A204.1 (cell line): ENCODE data around the gene PARD3B.
A peak's percentile ranks its signal among the peaks of the same experiment; 100 is the strongest.

Source experiments
- FAIRE-seq: peaks from 2 replicates; lab custom pipeline; 2012; peaks lifted over from hg19 to GRCh38; lab: Jason Lieb, UNC

The PARD3B gene

GRCh38 chr2:205283736-205284270 lies 738.5 kb downstream of the PARD3B start:
- no peak for FAIRE-seq

- FAIRE-seq: no peak
Measured at GRCh38 chr2:205284334-205284733, 739.1 kb downstream of the PARD3B start.

- no peak for FAIRE-seq
Measured at GRCh38 chr2:205287316-205287715, 742.0 kb downstream of the PARD3B start.

GRCh38 chr2:205288686-205289085 lies 743.4 kb downstream of the PARD3B start:
- no peak for FAIRE-seq

- FAIRE-seq: no peak
Measured at GRCh38 chr2:205290299-205290698, 745.0 kb downstream of the PARD3B start.

- peak; percentile 30 for FAIRE-seq
Measured at GRCh38 chr2:205292665-205293295, 747.5 kb downstream of the PARD3B start.

- FAIRE-seq: no peak
Measured at GRCh38 chr2:205293559-205293958, 748.3 kb downstream of the PARD3B start.

GRCh38 chr2:205296959-205297358 lies 751.7 kb downstream of the PARD3B start:
- no peak for FAIRE-seq

- no peak for FAIRE-seq
Measured at GRCh38 chr2:205297368-205297767, 752.1 kb downstream of the PARD3B start.

- no peak for FAIRE-seq
Measured at GRCh38 chr2:205297846-205298245, 752.6 kb downstream of the PARD3B start.

- no peak for FAIRE-seq
Measured at GRCh38 chr2:205311201-205311600, 765.9 kb downstream of the PARD3B start.

GRCh38 chr2:205321231-205321630 lies 776.0 kb downstream of the PARD3B start:
- FAIRE-seq: no peak

- no peak for FAIRE-seq
Measured at GRCh38 chr2:205323929-205324328, 778.7 kb downstream of the PARD3B start.

GRCh38 chr2:205324355-205324754 lies 779.1 kb downstream of the PARD3B start:
- FAIRE-seq: no peak

GRCh38 chr2:205333351-205333750 lies 788.1 kb downstream of the PARD3B start:
- no peak for FAIRE-seq

GRCh38 chr2:205337274-205337673 lies 792.0 kb downstream of the PARD3B start:
- FAIRE-seq: no peak

- no peak for FAIRE-seq
Measured at GRCh38 chr2:205338156-205338555, 792.9 kb downstream of the PARD3B start.

- no peak for FAIRE-seq
Measured at GRCh38 chr2:205343103-205343502, 797.8 kb downstream of the PARD3B start.

- no peak for FAIRE-seq
Measured at GRCh38 chr2:205346649-205347048, 801.4 kb downstream of the PARD3B start.

GRCh38 chr2:205347899-205348298 lies 802.6 kb downstream of the PARD3B start:
- no peak for FAIRE-seq

GRCh38 chr2:205352094-205352493 lies 806.8 kb downstream of the PARD3B start:
- FAIRE-seq: no peak

GRCh38 chr2:205352593-205352992 lies 807.3 kb downstream of the PARD3B start:
- no peak for FAIRE-seq

- no peak for FAIRE-seq
Measured at GRCh38 chr2:205357732-205358131, 812.5 kb downstream of the PARD3B start.

- no peak for FAIRE-seq
Measured at GRCh38 chr2:205358351-205358815, 813.1 kb downstream of the PARD3B start.
